Measurements from ENCODE around the gene KBTBD8.

DNA sequence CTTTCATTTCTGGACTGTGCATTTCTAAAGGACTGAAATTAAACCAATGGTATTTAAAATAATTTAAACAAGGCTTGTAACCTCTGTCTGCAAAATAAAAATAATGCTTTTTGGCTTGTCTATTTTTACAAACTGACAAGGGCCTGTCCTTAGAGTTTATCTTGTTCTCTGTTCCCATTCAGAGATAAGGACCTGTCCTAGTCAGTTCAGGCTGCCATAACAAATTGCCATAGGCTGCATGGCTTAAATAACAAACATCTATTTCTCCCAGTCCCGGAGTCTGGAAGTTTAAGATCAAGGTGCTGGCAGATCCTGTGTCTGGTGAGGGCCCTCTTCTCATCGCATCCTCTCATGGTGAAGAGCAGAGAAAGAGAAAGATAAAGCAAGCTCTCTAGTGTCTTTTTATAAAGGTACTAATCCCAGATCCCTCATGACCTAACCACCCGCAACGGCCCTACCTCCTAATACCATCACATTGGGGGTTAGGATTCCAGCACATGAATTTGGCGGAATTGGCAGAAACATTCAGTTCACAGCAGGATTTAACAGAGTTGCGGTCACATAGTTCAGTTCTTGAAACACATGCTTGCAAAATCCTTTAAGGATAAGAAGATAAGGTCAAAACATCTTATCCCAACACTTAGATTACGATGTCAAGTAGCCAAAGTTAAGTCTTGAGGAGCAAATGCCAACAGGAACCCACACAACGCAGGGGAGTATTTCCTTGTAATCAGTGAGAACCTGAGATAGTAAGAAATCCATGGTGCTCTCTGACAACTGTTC, 17.8 kb downstream of the KBTBD8 start:
- no peak for TF ChIP-seq POLR2A (IDR thresholded peaks at IDR 0.05)
- TF ChIP-seq CTCF (IDR thresholded peaks at IDR 0.05), result no peak

Data from Peyer's patch (tissue), 4 donors.